GM18867 (cell line): Measurements from ENCODE around the gene WLS.

ENCODE experiments used
- ATAC-seq: cut with Tn5 transposase; IDR thresholded peaks from one replicate; pipeline ENCODE4 v1.9.1; 2021; ENCODE audit warnings: mild to moderate bottlenecking, moderate library complexity; ENCODE audit not compliant: unreplicated experiment

WLS gene

DNA sequence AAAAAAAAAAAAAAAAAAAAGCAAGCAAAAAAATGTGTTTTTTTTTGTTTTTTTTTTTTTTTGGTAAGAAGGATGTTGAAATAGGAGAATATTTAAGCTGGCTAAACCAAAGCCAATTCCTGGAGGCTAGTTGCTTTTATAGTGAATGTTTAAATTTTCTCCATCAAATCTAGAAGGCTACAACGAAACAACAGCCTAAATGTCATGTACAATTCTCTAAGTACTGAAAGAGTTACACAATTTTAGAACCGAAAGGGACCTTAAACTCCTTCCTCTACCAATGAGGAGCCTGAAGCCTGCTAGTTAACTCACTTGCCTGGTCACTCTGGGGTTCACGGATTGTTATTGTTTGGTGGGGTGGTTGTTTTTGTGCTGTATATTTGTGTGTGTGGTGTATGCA lies 3.5 kb downstream of the WLS start:
- ATAC-seq: no peak

DNA sequence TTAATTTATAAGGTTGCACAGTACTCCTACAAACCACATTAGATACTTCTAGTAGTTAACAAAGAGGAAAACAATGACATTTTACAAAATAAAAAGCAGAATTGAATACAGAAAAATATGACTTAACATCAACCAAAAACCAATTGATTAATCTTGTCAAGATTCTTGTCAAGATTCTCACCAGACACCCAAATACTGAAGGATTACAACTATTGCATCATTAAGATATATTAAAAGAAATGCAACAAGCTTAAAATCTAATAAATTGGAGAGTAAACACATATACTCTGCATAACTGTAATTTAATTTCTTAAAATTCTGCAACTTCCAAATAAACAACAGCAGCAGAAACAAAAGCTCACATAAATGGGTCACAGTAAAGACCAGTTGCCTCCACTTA lies 4.7 kb downstream of the WLS start:
- no peak for ATAC-seq

DNA sequence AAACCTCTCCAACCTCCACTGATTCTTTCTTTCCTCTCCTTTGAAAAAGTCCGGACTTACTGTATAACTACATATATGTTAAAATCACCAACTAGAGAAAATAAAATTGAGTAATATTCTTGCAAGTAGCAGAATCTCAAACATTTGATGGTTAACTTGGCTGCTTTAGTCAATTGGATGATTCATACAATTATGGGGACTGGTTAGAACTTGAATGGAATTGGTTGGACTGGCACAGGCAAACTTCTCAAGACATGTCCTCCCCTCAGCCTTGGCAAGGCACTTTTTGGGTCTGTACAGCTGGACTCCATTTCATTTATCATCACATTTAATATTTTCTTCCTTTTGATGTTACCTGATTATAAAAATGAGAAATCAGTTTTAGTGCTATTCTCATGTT lies 6.5 kb downstream of the WLS start:
- no peak for ATAC-seq

DNA sequence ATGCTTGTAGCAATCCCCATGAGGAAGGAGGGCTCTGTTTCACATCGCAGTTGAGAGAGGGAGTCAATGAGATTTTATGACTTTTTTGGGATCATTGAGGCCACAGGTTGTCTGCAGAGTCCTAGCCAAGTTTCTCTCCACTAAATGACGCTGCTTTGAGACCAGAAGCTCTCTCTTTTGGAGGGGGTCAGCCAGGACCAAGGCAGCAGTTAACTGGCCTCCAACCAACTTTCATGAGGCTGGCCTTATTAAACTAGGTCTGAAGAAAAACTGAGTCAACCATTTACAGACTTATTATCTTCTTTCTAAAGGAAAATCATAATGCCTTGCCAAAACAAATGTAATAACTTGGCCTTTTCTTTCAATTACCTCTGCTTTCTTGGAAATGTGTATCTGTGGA lies 8.6 kb downstream of the WLS start:
- ATAC-seq: no peak

DNA sequence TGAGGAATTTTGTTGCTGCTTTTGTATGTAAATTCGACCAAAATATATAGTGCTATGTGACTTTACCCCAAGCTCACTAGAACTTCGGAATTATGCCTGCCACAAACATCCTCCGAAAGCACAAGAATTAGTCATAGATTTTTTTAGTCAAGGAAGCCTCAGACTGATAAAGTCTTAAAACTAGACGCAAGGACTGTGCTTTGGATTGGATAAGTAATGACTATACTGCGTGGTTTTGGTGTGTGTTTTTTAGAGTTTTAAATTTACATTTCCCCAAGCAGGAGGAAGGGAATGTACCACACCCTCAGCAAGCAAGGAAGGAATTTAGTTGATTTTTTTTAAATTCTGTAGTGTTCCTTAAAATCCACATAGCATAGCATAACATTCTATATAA lies 10.3 kb downstream of the WLS start:
- no peak for ATAC-seq

DNA sequence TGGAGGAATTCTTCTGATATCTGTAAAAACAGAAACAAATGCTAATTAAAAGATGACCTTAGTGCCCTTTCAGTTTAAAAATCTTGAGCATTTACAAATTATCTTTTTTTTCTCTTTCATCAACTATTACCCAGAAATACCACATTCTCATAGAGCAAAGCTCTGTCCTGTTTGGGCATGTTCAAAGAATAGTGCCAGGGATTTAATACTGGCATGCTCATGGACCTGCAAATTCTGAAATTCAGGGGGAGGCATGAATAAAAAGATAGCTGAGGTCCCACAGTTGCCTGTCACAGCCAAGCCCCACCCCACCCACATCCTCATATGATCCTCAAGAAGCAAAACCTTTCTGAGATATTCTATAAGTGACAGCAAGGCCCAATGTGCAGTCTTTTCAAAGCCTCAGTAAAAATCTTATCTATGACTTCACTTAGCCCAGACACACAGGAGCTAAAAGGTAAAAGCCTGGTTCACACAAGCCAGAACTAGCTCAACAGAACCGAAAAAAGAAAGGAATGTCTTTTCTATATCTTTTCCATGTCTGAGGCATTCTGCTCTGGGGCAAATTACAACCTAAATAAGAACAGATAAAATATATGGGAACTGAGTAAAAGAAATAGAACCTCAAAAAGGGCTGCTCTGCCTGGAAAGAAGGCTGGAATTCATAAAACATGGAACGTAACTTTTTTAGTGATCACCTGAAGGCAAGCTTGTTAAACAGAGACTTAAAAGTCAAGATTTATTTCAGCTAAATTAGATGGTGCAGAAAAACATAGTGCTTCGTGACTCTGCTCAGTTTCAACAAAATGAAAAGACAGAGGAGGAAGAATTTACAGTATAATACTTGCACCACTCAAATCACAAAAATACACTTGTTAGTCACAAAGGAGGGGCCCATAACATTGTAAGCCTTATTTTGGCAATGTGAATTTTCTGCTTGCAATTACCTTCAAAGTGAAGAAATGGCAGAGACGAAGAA lies 11.0 kb downstream of the WLS start:
- ATAC-seq: no peak

DNA sequence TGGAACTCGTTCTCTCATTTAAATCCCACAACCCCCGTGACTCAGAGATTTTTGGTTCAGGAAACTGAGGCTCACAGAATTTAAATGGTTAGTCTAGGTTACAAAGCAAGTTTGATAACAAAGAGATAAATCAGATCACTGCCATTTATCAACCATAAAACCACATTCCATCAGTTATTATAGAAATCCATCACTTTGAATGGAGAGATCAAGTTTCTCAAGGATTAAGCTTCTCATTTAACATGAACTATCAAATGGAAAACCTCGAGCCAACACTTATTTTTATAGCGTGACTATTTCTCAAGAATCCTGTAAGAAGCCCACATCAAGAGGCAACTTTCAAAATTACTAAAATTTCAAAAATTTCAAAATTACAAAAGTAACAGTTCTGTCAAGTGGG lies 11.9 kb downstream of the WLS start:
- no peak for ATAC-seq

DNA sequence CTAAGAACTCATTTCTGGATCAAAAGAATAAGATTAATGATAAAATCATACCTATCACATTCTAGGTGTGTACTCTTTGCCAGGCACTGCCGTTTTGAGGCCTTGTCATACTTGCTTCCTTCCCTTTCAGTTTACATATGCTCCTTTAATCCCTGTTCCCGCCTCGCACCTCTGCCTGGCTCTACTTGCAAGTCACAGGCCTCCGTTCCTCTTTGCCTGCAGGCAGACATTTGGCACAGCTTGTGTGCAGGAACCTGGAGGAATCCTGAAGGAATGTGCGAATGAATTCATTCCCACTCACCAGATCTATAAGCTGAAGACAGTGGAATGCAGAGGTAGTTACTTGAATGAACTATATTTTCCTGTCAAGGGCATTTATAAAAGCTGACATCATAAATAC lies 13.8 kb downstream of the WLS start:
- no peak for ATAC-seq

DNA sequence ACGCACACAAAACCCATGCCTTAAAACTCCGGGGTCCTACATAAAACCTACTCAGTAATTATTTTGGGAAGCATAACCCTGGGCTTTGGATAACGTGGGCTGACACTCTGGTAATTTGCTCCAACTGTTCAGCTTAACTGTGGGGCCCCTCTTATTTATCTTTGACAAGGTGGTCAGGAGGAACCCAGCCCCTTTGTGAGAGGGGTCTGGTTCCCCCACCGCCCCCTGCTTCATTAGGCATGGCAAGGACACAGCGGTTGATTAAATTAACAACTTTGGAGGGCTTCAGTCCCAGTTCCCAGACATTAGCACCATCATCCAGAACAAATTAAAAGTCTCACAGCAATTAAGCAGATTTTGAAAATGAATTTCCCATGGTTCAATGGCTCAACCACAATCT lies 14.7 kb downstream of the WLS start:
- ATAC-seq: no peak

DNA sequence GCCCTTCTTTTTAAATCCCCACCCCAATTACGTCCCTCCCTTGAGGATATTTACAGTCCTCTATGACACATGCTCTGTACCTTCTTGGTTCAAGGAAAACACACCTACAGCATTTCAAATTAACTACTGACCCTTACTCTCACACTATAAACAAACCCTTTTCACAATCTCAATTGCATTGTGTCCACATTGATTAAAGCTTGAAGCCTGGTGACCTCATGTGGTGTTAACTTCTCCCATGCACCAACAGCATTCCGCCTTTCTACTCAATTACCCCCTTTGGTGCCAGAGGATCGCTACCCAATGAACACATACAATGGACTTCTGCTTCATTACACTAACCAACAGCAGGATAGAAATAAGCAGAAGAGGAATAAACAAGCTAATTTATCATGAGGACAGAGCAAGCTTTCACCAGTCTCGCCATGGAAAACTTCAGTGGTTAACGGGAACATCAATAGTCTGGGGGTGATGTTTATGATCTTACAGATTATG lies 15.2 kb downstream of the WLS start:
- ATAC-seq: no peak

DNA sequence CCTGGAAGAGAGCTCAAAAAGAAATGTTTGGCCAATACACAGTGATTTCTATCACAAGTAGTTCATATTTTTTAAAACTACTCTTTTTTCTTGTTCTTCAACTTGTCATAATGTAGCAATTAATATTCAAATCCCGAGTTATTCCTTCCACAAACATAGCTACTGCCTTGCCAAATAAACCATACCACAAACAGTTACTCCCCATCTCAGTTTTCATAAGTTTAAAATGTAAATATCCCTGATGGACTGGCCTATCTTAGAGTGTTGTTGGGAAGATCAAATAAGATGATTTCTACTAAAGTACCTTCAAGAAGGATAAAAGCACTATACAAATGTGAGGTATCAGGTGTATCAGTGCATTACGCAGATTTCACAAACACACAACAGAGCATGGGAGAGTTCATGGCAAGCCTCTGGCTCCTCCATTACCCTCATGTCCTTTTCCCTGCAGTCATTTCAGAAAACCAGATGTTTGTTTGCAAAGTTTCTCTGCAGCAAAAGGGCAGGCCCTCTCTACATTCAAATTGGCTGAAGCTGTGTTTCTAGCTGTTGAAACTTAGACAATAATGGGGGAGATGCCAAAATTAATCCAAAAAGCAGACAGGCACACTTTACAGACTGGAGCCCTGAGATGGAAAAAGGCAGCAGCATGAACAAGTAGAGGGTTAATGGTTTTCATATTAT lies 16.1 kb downstream of the WLS start:
- ATAC-seq: no peak

DNA sequence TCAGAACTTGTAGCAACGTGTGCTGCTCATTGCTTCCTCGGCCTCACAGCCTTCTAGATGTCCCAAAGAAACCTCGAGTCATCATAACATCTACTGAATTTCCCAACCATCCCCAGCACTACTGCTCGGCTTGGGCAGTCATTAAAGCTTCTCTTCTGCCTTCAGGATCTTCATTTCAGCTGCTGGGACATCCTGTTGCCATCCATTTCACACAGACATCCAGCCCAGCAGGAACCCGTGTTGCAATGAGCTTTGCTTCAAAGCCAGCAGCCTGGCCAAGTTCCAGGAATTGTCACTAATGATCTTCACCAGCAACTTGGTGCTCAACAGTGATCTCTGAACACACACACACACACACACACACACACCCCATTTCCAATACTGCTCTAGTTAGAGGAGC lies 18.5 kb downstream of the WLS start:
- no peak for ATAC-seq

DNA sequence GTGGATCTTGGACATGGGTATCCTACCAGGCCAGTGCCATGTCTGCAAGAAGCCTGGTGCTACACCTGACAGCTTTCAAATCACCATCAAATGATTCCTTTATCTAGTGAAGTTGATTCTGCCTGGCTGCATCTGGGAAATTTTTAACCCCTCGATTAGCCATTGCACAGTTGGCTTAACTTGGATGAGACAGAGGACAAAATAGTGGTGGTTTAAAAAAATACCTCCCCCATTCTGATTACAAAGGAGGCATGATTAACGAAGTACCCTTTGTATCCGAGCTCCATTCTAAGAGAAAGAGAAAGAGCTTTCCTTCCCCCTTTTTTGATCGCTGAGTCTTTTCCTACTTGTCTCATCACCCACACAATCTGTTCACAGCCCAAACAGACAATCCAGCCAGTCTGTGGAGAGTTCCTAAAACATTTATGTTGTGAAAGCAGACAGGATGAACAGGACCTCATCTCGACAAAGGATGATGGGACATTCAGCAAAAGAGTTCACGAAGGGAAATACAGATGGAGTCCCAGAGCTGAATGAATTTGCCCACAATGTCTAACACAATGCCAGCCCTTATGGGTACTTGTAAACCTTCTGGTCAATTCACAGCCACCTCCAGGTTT lies 20.5 kb downstream of the WLS start:
- ATAC-seq: no peak

DNA sequence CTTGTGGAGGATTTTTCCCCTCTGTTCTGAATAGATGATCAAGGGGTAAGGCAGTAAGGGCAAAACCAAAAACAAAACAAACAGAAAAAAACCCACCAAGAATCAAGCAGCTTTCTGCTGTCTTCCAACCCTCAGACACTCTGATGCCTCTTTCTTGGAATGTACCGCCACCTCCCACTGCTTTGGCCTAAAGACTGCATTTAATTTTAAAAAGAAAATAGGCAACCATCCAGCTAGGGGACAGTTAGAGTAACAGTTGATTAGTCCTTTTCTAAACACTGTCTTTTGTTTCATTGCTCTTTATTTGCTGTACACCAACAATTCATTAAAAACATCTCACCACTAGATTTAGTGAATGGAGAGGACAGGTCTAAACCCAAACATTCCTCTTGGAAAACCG lies 21.5 kb downstream of the WLS start:
- no peak for ATAC-seq

DNA sequence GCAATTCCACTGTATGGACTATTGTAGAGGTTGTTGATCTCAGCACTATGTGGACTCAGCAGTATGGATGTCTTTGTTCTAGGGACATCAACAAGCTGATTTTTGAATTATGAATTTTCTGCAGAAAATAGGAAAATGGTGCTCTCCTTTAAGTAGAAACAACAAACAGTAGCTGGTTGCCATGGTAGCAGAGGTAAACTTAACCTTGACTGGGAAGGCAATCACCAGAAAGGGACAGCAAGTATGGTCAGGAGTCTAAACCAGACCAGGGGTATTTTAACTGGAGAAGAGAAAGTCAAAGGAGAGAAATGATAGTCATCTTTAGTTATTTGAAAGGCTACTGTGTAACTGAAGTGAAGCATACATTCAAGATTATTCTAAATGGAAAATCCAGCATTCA lies 22.3 kb downstream of the WLS start:
- no peak for ATAC-seq

DNA sequence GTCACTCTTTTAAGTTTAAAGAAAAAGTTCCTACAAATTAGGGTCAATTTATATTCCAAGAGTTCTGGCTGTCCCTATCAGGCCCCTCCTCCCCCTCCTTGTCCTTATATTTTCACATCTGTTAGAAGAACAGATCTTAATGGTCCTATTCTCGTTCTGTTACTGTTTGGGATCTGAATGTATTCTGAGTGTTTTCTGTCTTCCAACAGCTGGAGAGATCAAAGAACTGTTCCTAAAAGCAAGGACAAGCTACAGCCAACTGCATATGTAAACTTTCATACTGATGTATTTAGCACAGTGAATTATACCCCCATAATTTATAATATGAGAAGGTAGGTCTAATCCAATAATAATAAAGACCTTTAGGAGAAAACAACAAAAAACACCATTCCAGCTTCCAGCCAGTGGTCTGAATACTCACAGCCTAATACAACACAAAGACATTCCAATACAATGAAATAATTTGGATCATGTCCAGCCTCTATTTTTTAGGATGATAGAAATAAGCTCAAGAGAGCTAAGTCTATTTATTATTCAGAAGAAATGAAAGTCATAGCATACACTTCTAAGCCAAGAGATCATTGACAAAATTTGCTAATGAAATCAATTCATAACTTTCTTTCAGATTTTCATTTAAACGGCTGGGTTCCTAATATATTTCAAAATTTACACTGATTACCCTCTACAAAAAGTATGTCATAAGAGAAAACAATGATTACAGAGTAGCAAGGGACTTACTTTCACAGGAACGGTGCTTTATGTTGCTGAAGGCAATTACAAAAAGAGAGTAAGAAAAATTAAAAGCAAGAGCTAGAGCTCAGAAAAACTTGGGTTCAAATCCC lies 25.3 kb downstream of the WLS start:
- no peak for ATAC-seq

DNA sequence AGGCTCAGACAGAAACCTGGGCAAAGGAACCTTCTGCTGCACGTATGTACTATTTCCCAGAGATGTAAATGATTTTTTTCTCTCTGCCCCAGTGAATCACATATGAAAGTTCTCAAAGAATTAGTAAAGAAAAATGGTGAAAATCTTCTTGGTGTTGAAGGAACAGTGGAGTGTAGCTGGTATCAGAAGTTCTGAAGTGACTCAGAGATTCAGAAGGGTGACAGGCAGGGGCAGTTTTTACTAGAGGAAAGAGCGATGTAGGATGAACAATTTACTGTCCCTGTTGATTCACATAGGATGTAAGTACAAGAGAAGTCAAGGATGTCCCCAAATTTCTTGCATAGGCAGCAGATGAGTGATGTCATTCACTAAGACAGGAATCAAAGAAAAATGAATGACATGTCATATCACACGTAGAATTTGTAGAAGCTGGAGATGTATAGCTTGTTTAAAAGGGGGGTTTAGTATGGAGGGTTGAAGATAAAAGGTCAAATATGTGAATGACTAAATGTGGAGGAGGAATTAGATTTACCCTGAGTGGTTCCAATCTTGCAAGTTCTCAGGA lies 26.4 kb downstream of the WLS start:
- peak; percentile 42 for ATAC-seq

DNA sequence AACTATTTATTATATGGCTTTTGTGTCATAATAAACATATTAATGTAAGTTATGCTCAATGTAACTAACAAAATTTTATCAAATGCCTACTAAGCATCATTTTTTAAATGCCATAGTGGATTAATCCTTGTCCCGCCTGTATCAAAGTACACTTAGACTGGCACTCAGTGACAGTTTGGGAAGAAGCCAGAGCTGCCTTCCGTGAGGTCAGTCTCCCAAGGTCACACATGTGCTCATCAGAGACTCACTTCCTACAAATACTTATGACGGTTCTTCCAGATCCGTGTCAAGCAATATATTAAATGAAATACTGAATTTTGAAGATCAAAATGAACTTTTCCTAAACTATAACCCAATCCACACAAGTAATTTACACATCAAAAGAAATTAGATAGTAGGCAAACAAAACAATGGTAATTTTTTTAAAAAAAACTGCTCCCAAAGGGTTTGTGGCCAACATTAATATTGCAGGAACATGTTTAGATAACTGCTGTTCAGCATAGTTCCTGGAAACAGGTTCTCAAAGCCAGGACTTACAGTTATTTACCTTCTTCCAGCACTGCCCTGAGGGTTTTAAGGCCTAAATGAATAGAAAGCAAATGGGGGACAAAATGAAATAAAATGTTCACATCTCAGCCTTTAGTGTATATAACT lies 27.2 kb downstream of the WLS start:
- no peak for ATAC-seq

DNA sequence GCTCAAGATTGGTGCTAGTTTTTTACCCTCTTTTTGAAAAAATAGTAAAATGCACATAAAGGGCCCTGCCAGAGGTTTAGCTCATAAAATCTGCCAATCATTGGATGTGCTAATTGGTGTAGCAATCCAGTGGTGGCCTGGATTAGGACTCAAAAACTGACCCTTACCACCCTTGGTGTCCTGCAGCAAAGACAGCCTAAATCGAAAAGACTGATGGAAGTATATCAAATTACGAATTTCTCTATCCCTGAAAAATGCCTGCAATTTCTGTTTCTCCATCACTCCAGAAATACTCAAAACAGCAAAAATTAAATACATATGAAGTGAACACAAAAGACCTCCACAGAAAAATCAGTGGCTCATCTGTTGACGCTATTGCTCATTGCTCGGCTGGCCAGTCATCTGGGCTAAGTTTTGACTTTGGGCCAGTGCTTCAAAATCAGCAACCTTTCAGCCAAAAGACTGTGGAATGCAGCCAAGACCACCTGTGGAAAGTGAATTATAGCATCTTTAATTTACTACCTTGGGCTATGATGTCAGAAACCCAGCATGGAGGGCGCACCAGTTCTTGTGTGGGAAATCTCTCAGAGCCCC lies 30.0 kb downstream of the WLS start:
- ATAC-seq: no peak
